ENCODE data around the gene CIDEC. TPM values are rescaled to one million over a fixed set of nuclear protein-coding genes. Genes with fewer than 3 reads are reported as not detected.

CIDEC gene
- total RNA-seq, 1 donor from 2014 or later, result not detected

DNA sequence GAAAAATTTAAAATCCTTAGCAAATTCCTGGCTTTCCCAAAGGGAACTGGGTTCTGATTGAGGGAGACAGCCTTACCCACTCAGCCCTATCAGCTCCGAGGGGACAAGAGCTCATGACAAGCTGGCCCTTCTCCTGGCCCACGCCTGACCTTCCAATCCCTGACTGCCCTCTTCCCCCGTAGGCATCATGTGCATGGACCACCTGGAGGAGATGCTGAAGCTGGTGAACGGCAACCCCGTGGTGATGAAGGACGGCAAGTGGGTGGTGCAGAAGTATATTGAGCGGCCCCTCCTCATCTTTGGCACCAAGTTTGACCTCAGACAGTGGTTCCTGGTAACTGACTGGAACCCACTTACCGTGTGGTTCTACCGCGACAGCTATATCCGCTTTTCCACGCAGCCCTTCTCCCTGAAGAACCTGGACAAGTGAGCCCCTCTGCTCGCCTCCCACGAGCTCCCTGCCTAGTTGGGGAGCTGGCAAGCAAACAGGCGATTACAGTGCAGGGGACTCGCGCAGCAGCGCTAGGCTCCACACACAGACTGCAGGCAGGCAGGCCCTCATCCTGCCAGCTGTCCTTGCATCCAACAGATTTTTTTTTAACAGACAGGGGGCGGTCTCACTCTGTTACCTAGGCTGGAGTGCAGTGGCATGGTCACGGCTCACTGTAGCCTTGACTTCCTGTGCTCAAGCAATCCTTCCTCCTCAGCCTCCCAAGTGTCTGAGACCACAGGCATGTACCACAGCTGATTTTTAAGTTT, 53.1 kb downstream of the CIDEC start:
- Histone ChIP-seq H3K27ac (no peak overlapping the region), H3K27me3 (no peaks in the 10 kb centered on the region)
- TF ChIP-seq, protein P1, sequence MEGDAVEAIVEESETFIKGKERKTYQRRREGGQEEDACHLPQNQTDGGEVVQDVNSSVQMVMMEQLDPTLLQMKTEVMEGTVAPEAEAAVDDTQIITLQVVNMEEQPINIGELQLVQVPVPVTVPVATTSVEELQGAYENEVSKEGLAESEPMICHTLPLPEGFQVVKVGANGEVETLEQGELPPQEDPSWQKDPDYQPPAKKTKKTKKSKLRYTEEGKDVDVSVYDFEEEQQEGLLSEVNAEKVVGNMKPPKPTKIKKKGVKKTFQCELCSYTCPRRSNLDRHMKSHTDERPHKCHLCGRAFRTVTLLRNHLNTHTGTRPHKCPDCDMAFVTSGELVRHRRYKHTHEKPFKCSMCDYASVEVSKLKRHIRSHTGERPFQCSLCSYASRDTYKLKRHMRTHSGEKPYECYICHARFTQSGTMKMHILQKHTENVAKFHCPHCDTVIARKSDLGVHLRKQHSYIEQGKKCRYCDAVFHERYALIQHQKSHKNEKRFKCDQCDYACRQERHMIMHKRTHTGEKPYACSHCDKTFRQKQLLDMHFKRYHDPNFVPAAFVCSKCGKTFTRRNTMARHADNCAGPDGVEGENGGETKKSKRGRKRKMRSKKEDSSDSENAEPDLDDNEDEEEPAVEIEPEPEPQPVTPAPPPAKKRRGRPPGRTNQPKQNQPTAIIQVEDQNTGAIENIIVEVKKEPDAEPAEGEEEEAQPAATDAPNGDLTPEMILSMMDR (IDR thresholded peaks at IDR 0.05), result peak; percentile 16

DNA sequence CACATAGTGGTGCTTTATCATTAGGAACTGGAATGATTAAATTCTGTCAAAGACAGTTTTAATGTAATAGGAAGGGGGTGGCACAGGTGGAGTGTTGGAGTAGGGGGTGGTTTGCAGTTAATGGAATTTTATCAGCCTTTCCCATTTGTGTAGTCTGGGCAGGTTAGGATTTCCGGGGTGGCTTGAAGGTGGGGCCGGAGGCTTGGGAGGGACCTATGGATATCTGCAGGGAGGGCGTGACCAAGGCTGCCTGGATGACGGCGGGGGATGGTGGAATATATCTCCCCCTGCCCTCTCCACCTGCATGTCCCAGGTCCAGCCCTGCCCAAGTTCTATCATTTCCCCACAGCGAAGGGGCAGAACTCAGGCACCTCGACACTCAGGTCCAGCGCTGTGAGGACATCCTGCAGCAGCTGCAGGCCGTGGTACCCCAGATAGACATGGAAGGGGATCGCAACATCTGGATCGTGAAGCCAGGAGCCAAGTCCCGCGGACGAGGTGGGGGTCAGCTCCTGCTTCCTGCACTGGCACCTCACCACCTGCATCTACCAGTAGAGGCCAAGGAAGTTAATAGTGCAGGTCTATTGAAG, 54.5 kb downstream of the CIDEC start:
- DNase-seq, result no peak
- intact Hi-C loops (cut with DNase I), result no loop called here

More for the DNA sequence above, 53.1 kb downstream of the CIDEC start:
- DNase-seq, result no peak
- no peaks in the 10 kb centered on the region for H3K4me1 ChIP-seq
- no peaks in the 10 kb centered on the region for H3K9me3 ChIP-seq
- no peak overlapping the region for H3K4me3 ChIP-seq
- peaks cover 6% of the 10 kb centered on the region for H3K36me3 ChIP-seq
- ATAC-seq, result peak; percentile 76
- intact Hi-C loops (cut with DNase I), result no loop called here

DNA sequence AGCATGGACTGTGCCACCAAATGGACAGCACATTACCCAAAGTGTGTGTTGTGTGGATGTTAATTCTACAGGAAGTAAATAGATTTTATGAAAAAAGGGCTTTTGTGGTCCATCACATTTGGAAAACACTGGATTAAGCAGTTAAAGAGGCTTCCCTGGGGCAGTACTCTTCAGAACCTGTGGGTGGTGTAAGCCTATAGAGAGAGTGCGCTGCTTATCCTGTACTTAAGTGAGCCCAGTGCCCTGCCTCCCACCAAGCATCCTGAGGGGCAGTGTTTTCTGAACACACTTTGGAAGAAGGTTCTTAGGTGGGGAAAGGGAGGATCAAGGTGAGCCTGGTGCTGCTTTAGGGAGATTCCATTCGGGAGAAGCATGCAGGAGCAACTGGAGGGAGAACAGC, 59.1 kb downstream of the CIDEC start:
- H3K4me1 ChIP-seq, result no peaks in the 10 kb centered on the region
- DNase-seq, result no peak
- peaks cover 5% of the 10 kb centered on the region for H3K36me3 ChIP-seq
- no peak overlapping the region for H3K4me3 ChIP-seq
- no peaks in the 10 kb centered on the region for H3K27me3 ChIP-seq
- intact Hi-C loops (cut with DNase I), result no loop called here
- H3K9me3 ChIP-seq, result no peaks in the 10 kb centered on the region
- TF ChIP-seq, protein P1 (IDR thresholded peaks at IDR 0.05), result peak; percentile 12
- H3K27ac ChIP-seq, result no peak overlapping the region
- ATAC-seq, result peak; percentile 47

More for the DNA sequence above, 54.5 kb downstream of the CIDEC start:
- Histone ChIP-seq H3K4me1 (no peaks in the 10 kb centered on the region), H3K9me3 (no peaks in the 10 kb centered on the region), H3K27ac (no peak overlapping the region), H3K4me3 (no peak overlapping the region), H3K27me3 (no peaks in the 10 kb centered on the region), H3K36me3 (peaks cover 6% of the 10 kb centered on the region)
- ATAC-seq, result peak; percentile 13
- TF ChIP-seq, protein P1 (IDR thresholded peaks at IDR 0.05), result no peak

DNA sequence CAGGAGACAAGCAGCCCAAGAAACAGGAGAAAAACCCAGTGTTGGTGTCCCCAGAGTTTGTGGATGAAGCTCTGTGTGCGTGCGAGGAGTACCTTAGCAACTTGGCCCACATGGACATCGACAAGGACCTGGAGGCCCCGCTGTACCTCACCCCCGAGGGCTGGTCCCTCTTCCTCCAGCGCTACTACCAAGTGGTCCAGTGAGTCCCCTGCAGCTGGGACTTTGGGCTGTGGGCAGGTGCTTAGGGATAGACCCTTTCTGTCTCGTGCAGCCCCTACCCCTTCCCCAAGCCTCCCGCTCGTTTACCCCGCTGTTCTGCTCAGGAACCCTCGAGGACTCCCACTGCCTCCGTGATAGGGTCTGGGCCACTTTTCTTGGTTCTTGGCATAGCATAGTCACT, 59.5 kb downstream of the CIDEC start:
- DNase-seq (no peak), ATAC-seq (no peak)
- H3K4me1 ChIP-seq, result no peaks in the 10 kb centered on the region
- H3K27ac ChIP-seq, result no peak overlapping the region
- intact Hi-C loops (cut with DNase I), result no loop called here
- TF ChIP-seq, protein P1 (IDR thresholded peaks at IDR 0.05), result no peak
- no peaks in the 10 kb centered on the region for H3K9me3 ChIP-seq
- no peaks in the 10 kb centered on the region for H3K27me3 ChIP-seq
- H3K36me3 ChIP-seq, result peaks cover 5% of the 10 kb centered on the region
- H3K4me3 ChIP-seq, result no peak overlapping the region

DNA sequence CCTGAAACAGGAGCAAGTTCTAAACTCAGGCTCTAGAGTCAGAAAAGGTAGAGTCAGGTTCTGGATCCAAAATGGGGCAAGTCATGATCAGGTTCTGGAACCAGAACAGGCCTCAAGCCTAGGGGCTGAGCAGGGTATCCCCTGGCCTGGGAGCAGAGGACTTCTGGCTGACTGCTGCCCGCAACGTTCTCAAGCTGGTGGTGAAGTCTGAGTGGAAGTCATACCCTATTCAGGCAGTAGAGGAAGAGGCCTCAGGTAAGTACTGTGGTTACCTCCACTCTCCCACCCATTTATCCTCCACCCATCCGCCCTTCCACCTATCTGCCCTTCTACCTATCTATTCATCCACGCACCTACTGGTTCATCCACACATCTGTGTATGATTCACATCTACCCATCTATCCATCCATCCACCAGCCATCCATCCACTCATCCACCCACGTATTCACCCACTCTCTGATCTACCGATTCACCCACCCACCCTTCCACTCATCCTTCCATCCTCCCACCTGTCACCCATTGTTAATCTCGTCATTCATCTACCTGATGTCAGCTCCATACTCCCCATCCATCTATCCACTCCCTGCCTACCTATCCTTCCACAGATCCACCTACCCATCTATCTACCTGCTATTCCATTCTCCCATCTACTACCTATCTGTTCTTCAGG, 61.3 kb downstream of the CIDEC start:
- no peak for ATAC-seq
- Histone ChIP-seq H3K27ac (no peak overlapping the region), H3K4me3 (no peak overlapping the region), H3K4me1 (no peaks in the 10 kb centered on the region), H3K9me3 (no peaks in the 10 kb centered on the region), H3K27me3 (no peaks in the 10 kb centered on the region), H3K36me3 (peaks cover 5% of the 10 kb centered on the region)
- no peak for DNase-seq
- intact Hi-C loops (cut with DNase I), result no loop called here
- TF ChIP-seq, protein P1 (IDR thresholded peaks at IDR 0.05), result no peak
